ENCODE results near the gene MSX1.

MSX1 gene

DNA sequence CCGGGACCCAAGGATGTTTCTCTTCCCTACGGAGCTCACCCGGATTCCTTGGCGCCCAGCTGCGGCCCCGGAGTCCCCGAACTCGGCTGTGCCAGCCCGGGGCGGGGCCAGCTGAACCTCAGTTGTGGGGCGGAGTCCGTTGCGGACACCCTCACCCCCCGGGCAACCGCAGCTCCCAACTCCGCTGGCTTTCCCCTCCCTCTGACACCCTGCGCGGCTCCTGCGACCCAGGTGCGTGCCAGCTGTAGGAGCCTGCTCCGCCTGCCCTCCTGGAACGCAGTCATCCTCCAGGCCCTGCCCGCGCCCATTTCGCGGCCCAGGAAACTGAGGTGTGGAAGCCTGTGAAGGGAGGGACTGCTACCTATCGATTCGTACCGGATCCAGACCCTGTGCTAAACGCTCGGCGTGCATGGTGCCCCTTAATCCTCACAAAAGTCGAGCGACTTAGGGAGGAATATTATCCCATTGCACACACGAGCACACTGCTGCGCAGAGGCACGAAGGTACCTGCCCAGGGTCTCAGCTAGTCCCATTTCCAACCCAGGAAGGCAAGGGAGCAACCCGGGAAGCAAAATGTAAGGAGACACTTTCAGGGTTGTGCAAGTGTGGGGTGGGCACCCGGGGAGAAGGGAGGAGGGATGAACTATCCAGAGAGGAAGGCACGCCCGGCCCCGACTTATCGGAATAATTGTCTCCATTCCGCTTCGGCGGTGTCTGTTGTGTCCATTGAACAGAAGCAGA, 12.3 kb downstream of the MSX1 start:
- H3K4me3 ChIP-seq (ENCODE audit: low read length): no peak overlapping the region
- TF ChIP-seq, protein P1, sequence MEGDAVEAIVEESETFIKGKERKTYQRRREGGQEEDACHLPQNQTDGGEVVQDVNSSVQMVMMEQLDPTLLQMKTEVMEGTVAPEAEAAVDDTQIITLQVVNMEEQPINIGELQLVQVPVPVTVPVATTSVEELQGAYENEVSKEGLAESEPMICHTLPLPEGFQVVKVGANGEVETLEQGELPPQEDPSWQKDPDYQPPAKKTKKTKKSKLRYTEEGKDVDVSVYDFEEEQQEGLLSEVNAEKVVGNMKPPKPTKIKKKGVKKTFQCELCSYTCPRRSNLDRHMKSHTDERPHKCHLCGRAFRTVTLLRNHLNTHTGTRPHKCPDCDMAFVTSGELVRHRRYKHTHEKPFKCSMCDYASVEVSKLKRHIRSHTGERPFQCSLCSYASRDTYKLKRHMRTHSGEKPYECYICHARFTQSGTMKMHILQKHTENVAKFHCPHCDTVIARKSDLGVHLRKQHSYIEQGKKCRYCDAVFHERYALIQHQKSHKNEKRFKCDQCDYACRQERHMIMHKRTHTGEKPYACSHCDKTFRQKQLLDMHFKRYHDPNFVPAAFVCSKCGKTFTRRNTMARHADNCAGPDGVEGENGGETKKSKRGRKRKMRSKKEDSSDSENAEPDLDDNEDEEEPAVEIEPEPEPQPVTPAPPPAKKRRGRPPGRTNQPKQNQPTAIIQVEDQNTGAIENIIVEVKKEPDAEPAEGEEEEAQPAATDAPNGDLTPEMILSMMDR (conservative IDR thresholded peaks at IDR 0.05; ENCODE audit: low read depth, low read length): no peak

DNA sequence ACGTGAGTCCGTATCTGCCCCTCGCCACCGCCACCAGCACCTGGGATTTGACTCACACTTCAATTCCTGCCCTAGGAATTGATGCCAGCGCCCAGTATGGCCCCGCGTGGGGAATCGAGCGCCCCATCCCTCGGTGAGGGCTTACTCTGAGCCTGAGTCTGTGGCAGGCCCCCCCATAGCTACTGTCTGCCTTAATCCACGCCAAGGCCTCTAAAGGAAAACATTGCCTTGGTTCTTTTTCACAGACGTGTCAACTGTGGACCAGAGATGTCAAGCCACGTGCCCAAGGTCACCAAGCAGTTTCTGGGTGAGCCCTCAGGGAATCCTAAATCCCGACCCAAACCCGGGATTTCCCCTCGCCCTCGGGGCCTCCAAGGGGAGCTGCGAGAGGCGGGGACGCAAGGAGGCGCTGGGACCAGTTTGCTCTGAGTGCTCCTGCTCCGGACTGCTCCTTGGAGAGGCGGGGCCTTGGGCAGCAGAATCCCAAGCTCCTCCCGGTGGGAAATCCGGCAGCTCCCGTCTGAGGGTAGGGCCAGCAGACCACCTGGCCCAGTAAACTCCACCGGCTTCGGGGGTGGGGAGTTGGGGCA, 12.9 kb downstream of the MSX1 start:
- TF ChIP-seq, protein P1 (conservative IDR thresholded peaks at IDR 0.05; ENCODE audit: low read depth, low read length): no peak
- DNase-seq (ENCODE audit: low read depth): no peak
- no peak overlapping the region for H3K4me3 ChIP-seq (ENCODE audit: low read length)

More for the DNA sequence above, 12.3 kb downstream of the MSX1 start:
- no peak for DNase-seq (ENCODE audit: low read depth)

DNA sequence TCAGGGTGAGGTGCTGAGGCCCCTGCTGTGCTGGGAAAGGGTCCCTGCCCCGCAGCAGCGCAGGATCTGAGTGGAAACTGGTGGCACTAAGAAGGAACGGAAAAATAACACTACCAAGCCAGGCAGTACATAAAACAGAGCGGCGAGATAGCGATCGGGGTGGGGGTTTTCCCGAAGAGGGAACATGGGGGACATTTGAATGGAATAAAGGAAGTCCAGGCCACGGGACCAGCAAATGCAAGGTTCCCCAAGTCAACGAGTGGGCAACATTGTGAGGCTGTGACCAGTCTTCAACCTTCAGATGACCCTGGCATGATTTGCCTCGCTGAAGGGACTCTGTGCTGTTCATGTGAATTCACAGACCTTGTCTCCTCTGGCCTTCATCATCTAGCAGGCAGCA, 13.7 kb downstream of the MSX1 start:
- DNase-seq (ENCODE audit: low read depth): no peak
- TF ChIP-seq, protein P1 (conservative IDR thresholded peaks at IDR 0.05; ENCODE audit: low read depth, low read length): no peak
- no peak overlapping the region for H3K4me3 ChIP-seq (ENCODE audit: low read length)

DNA sequence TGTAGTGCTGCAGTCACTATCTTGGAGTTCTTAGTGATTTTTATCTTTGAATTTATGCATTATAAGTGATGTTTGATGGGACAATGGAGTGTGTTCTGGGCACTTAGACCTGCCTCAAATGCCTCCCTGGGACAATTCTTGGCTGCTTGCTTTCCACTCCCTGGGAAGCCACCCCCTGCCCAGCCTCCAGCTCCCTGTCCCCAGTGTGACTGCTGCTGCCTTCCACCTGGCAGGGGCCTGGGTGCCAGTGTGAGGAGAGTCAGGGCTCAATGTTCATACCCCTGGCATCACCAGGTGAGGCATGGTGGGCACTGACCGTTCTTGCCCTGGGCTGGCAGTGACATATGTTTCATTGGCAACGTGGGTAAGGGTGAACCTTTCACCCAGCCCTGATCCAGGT, 14.8 kb downstream of the MSX1 start:
- no peak overlapping the region for H3K4me3 ChIP-seq (ENCODE audit: low read length)
- DNase-seq (ENCODE audit: low read depth): no peak
- TF ChIP-seq, protein P1 (conservative IDR thresholded peaks at IDR 0.05; ENCODE audit: low read depth, low read length): no peak

DNA sequence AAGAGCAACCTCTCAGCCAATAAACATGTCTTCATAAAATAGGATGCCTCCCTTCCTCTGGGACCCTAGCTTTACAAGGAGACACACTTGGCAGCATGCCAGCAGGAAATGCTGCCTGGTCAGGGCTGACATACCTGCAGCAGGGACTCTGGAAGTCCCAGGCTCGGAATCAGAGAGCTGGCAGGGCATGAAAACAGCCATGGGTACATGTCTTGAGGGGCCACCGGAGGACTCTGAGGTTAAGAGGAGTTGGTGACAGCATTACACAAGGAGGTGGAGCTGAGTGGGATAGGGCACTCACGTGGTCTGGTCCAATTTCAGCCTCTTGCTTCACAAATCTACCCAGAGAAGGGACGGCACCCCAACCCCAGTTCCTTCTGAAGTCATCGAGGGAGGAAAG, 15.7 kb downstream of the MSX1 start:
- H3K4me3 ChIP-seq (ENCODE audit: low read length): no peak overlapping the region
- TF ChIP-seq, protein P1 (conservative IDR thresholded peaks at IDR 0.05; ENCODE audit: low read depth, low read length): no peak
- no peak for DNase-seq (ENCODE audit: low read depth)

DNA sequence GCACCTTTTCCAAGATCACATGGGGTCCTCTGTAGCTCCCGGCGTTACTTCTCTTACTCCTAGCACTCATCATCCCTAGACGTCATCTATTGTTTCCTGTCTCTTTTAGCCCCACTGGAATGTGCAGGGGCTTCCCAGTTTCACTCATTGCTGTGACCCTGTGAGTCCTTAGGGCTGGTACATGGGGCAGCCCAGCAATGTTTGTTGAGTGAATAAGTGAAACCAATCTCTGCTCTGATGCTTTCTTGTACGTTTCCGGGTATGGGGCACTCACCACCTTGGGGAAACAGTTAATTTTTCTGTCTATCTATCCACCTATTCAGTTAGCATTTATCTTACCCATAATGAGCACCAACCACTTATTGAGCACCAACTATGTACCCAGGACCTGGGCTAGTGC, 16.1 kb downstream of the MSX1 start:
- TF ChIP-seq, protein P1 (conservative IDR thresholded peaks at IDR 0.05; ENCODE audit: low read depth, low read length): no peak
- H3K4me3 ChIP-seq (ENCODE audit: low read length): no peak overlapping the region
- no peak for DNase-seq (ENCODE audit: low read depth)

All from retinal pigment epithelial cell (primary cell).